OCI-LY7 (cell line): ENCODE results near the gene CDHR1. TPM values are rescaled to one million over a fixed set of nuclear protein-coding genes. Genes with fewer than 3 reads are reported as not detected.

Source experiments
- BruUV-seq: library from RNA; stranded (reverse); fragments of 400-500 nt; replicated peaks from 2 replicates; lab custom pipeline; 2021; lab: Mats Ljungman, UMichigan
- CTCF ChIA-PET: fragments of 300-600 bp; sonication (Branson Sonifier 250); formaldehyde crosslinking; loops from one replicate; lab custom pipeline; 2022; ENCODE audit warnings: antibody characterized with exemption; ENCODE audit not compliant: unreplicated experiment; lab: Charles Lee
- POLR2A ChIA-PET: fragments of 300-600 bp; sonication (Branson Sonifier 250); formaldehyde crosslinking; loops from one replicate; lab custom pipeline; 2022; ENCODE audit warnings: antibody characterized with exemption; lab: Charles Lee
- DNase-seq: peaks from one replicate; pipeline ENCODE4 v3.0.0-alpha.2; 2015; ENCODE audit warnings: low spot score
- H2AFZ ChIP-seq: fragments of 200-600 bp; sonication (generic), shearing (Covaris generic); 2 replicates; pipeline ENCODE4 v1.6.1; 2014; ENCODE audit warnings: mild to moderate bottlenecking, antibody characterized with exemption, low read length, moderate library complexity
- H3K27ac ChIP-seq: fragments of 200-600 bp; sonication (generic); 2 replicates; pipeline ENCODE4 v1.5.1; 2014; ENCODE audit warnings: mixed run types, low read depth, mild to moderate bottlenecking, moderate library complexity, low read length, inconsistent platforms; ENCODE audit not compliant: poor library complexity, severe bottlenecking
- H3K36me3 ChIP-seq: fragments of 200-600 bp; sonication (generic); 2 replicates; pipeline ENCODE4 v1.6.1; 2014; ENCODE audit warnings: mild to moderate bottlenecking, antibody characterized with exemption, low read length, moderate library complexity, mixed read lengths; ENCODE audit not compliant: insufficient read depth
- H3K4me1 ChIP-seq: fragments of 200-600 bp; sonication (generic); 2 replicates; pipeline ENCODE4 v1.5.1; 2014; ENCODE audit warnings: mild to moderate bottlenecking, low read length; ENCODE audit not compliant: insufficient read depth, poor library complexity, severe bottlenecking
- H3K4me2 ChIP-seq: fragments of 200-600 bp; sonication (generic); 2 replicates; pipeline ENCODE4 v1.6.1; 2014; ENCODE audit warnings: mild to moderate bottlenecking, low read length
- H3K4me3 ChIP-seq: fragments of 200-600 bp; sonication (generic); 2 replicates; pipeline ENCODE4 v1.5.1; 2014; ENCODE audit warnings: mild to moderate bottlenecking, low read depth, low read length; ENCODE audit not compliant: poor library complexity, severe bottlenecking
- H3K79me2 ChIP-seq: fragments of 200-600 bp; sonication (generic); 2 replicates; pipeline ENCODE4 v1.6.1; 2016; ENCODE audit warnings: low read depth, mild to moderate bottlenecking, low read length, moderate library complexity, mixed read lengths; ENCODE audit not compliant: insufficient read depth
- H3K9me2 ChIP-seq: fragments of 200-600 bp; sonication (generic); 2 replicates; pipeline ENCODE4 v1.6.1; 2016; ENCODE audit warnings: mild to moderate bottlenecking, low read length, mixed read lengths; ENCODE audit not compliant: insufficient read depth
- H3K9me3 ChIP-seq: fragments of 200-600 bp; sonication (generic); 2 replicates; pipeline ENCODE4 v1.6.1; 2014; ENCODE audit warnings: mild to moderate bottlenecking, mixed run types, low read length, mixed read lengths
- H4K20me1 ChIP-seq: fragments of 200-600 bp; sonication (generic); 2 replicates; pipeline ENCODE4 v1.6.1; 2014; ENCODE audit warnings: mild to moderate bottlenecking, antibody characterized with exemption, low read length, moderate library complexity, mixed read lengths; ENCODE audit not compliant: insufficient read depth
- EZH2phosphoT487 ChIP-seq: fragments of 200-600 bp; sonication (generic); IDR thresholded peaks from 2 replicates; pipeline ENCODE4 v1.6.1; 2018; ENCODE audit warnings: low read depth, borderline replicate concordance, mild to moderate bottlenecking, mixed run types, antibody characterized with exemption, low read length, moderate library complexity, mixed read lengths
- intact Hi-C: fragments of 100-400 bp; cut with micrococcal nuclease; formaldehyde crosslinking; loops from one replicate; pipeline ENCODE4 v1.10.0; 2022; ENCODE audit not compliant: unreplicated experiment
- total RNA-seq, 2 experiments: library from RNA; depleted of rRNA in 1 of 2; stranded (reverse); fragments of >200 nt in 1 of 2; shearing (Covaris generic) in 1 of 2; gene quantifications; 2 replicates each; pipeline ENCODE4 v1.2.3, GENCODE V29; 2014 to 2022
- TF ChIP-seq, protein P1 (sequence below): fragments of 200-600 bp; sonication (generic); conservative IDR thresholded peaks from 2 replicates; pipeline ENCODE4 v1.5.1; 2014; ENCODE audit warnings: mild to moderate bottlenecking, antibody characterized with exemption, low read length, moderate library complexity, mixed read lengths

The CDHR1 gene
- total RNA-seq, 2 experiments from 2014 or later: not detected

DNA sequence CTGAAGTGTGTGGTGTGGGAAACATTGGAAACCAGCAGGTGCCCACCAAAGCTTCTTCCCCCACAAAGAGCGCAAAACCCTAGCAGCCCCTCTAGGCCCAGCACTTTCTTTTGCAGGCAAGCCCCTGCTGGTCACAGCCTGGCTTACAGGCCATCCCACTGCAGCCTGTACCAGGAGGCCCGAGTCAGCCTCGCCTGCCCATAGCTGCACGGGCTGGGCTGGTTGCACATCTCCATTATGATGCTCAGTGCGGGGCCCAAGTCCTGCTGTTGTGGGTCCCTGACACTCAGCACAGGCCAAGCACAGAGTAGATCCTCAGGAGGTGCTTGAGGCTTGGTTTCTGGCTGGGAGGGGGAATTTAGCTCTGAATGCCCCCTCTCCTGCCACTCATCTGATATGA, 8.0 kb downstream of the CDHR1 start:
- CTCF ChIA-PET: interaction anchor here (1.2 kb wide), 1 partner anchor 35 kb away, joined by 3 read pairs; no protein-coding TSS in a partner anchor
- POLR2A ChIA-PET: interaction anchor here (1.0 kb wide), 1 partner anchor 53 kb away, joined by 6 read pairs; no protein-coding TSS in a partner anchor
- Histone ChIP-seq H2AFZ (no peak overlapping the region), H3K4me3 (no peak overlapping the region), H3K4me1 (no peaks in the 10 kb centered on the region), H3K9me3 (no peaks in the 10 kb centered on the region), H4K20me1 (no peaks in the 10 kb centered on the region), H3K36me3 (no peaks in the 10 kb centered on the region), H3K27ac (no peak overlapping the region), H3K79me2 (no peaks in the 10 kb centered on the region), H3K9me2 (no peaks in the 10 kb centered on the region), H3K4me2 (no peak overlapping the region)
- BruUV-seq: no TSS peak
- intact Hi-C loops: no loop called here
- TF ChIP-seq, protein P1, sequence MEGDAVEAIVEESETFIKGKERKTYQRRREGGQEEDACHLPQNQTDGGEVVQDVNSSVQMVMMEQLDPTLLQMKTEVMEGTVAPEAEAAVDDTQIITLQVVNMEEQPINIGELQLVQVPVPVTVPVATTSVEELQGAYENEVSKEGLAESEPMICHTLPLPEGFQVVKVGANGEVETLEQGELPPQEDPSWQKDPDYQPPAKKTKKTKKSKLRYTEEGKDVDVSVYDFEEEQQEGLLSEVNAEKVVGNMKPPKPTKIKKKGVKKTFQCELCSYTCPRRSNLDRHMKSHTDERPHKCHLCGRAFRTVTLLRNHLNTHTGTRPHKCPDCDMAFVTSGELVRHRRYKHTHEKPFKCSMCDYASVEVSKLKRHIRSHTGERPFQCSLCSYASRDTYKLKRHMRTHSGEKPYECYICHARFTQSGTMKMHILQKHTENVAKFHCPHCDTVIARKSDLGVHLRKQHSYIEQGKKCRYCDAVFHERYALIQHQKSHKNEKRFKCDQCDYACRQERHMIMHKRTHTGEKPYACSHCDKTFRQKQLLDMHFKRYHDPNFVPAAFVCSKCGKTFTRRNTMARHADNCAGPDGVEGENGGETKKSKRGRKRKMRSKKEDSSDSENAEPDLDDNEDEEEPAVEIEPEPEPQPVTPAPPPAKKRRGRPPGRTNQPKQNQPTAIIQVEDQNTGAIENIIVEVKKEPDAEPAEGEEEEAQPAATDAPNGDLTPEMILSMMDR: no peak
- no peak for TF ChIP-seq EZH2phosphoT487
- DNase-seq: no peak

DNA sequence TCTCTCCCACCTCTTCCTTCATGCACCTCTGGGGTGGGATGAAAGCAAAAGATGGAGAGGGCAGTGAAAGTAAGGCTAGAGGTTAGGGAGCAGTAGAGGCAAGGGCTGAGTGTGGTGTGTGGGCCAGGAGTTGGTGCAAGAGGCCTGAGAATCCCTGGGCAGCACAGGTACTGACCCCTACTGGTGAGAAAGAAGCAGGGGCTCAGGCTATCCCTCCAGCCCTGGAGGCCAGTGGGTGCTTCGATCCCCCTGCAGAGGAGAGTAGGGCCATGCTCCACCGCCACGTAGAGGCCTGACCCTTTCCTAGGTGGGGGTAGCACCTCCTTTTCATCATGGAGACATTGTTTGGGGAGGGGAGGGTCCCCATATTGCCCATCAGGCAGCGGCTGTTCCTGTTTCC, 9.8 kb downstream of the CDHR1 start:
- H3K4me3 ChIP-seq: no peak overlapping the region
- no peaks in the 10 kb centered on the region for H3K9me2 ChIP-seq
- H4K20me1 ChIP-seq: no peaks in the 10 kb centered on the region
- no peak overlapping the region for H3K4me2 ChIP-seq
- no TSS peak for BruUV-seq
- no peaks in the 10 kb centered on the region for H3K9me3 ChIP-seq
- no peaks in the 10 kb centered on the region for H3K36me3 ChIP-seq
- no peaks in the 10 kb centered on the region for H3K4me1 ChIP-seq
- no peak overlapping the region for H2AFZ ChIP-seq
- TF ChIP-seq, protein P1: peak; percentile 63
- TF ChIP-seq EZH2phosphoT487: no peak
- ChIA-PET CTCF (no interaction called here), POLR2A (no interaction called here)
- H3K27ac ChIP-seq: no peak overlapping the region
- intact Hi-C loops: loop anchor here (2.0 kb wide), 1 partner anchor 43 kb away; no protein-coding TSS in a partner anchor
- DNase-seq: peak; percentile 23
- no peaks in the 10 kb centered on the region for H3K79me2 ChIP-seq

DNA sequence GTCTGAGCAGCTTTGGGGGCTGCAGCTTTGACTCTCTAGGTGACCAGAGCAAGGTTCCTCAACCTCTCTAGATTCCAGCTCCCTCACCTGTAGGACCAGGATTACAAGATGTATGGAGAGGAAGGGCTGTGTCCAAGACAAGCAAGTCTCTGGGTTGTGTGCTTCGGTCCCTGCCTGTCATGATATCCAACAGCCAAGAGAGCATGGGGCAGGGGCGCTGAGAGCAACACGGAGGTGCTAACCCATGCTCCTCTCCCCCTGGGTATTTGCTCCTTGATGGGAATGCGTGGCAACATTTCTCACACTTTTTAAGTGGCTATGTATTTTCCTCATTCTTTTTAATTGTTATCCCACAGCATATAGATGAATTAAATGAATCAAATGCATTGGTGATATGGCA, 10.3 kb downstream of the CDHR1 start:
- BruUV-seq: no TSS peak
- Histone ChIP-seq H3K9me3 (no peaks in the 10 kb centered on the region), H3K27ac (no peak overlapping the region), H3K36me3 (no peaks in the 10 kb centered on the region), H2AFZ (no peak overlapping the region), H3K4me2 (no peak overlapping the region), H3K9me2 (no peaks in the 10 kb centered on the region), H3K79me2 (no peaks in the 10 kb centered on the region), H3K4me3 (no peak overlapping the region), H4K20me1 (no peaks in the 10 kb centered on the region), H3K4me1 (no peaks in the 10 kb centered on the region)
- CTCF ChIA-PET: interaction anchor here (0.9 kb wide), 1 partner anchor 56 kb away, joined by 3 read pairs; no protein-coding TSS in a partner anchor
- POLR2A ChIA-PET: interaction anchor here (0.8 kb wide), 1 partner anchor 35 kb away, joined by 3 read pairs; no protein-coding TSS in a partner anchor
- intact Hi-C loops: loop anchor here (1.0 to 2.0 kb wide), 2 partner anchors 44 to 56 kb away; no protein-coding TSS in a partner anchor
- no peak for DNase-seq
- TF ChIP-seq, protein P1: no peak
- no peak for TF ChIP-seq EZH2phosphoT487
